HepG2 (cell line): ENCODE data around the gene ENTPD1. TPM values are rescaled to one million over a fixed set of nuclear protein-coding genes. Genes with fewer than 3 reads are reported as not detected.

Experiments used
- ATAC-seq: fragments of 200-7000 bp; cut with Tn5 transposase; 3 replicates; pipeline ENCODE4 v1.9.1; 2020; ENCODE audit warnings: mild to moderate bottlenecking, moderate library complexity
- BruUV-seq: library from RNA; stranded (reverse); fragments of 400-500 nt; replicated peaks from 2 replicates; lab custom pipeline; 2021; lab: Mats Ljungman, UMichigan
- CTCF ChIA-PET: fragments of 300-600 bp; formaldehyde crosslinking; extraction: SDS; loops from one replicate; lab custom pipeline; 2021; ENCODE audit warnings: low total read pairs, inconsistent platforms, low intra/inter-chr PET ratio; lab: Yijun Ruan, JAX
- POLR2A ChIA-PET: fragments of 350-600 bp; sonication (Branson Sonifier 250); formaldehyde crosslinking; loops from one replicate; lab custom pipeline; 2020; ENCODE audit warnings: antibody characterized with exemption, inconsistent platforms; lab: Yijun Ruan, JAX
- DNase-seq: peaks from one replicate; pipeline ENCODE4 v3.0.0-alpha.2; 2015; ENCODE audit warnings: low spot score
- FAIRE-seq: peaks from 3 replicates; lab custom pipeline; 2011; peaks lifted over from hg19 to GRCh38; lab: Jason Lieb, UNC
- H2AFZ ChIP-seq: one replicate; pipeline ENCODE4 v1.6.1; 2011; ENCODE audit warnings: low read length, inconsistent platforms
- H3K27ac ChIP-seq: fragments of 300-600 bp; 3 replicates; pipeline ENCODE4 v1.8.0; 2011; ENCODE audit warnings: mixed run types, mild to moderate bottlenecking, mixed read lengths, low read length, inconsistent platforms; ENCODE audit not compliant: insufficient read depth; ENCODE audit errors: extremely low read length
- H3K27me3 ChIP-seq, 2 experiments: fragments of 200-600 bp in 1 of 2; 2 replicates in 1 of 2; 3 replicates in 1 of 2; pipeline versions ENCODE4 v1.6.0 to v1.8.0; 2011; ENCODE audit warnings: low read length in 2 of 2, mild to moderate bottlenecking in 2 of 2, moderate library complexity in 2 of 2, inconsistent platforms in 1 of 2; ENCODE audit not compliant: insufficient read depth in 2 of 2, control insufficient read depth in 1 of 2
- H3K36me3 ChIP-seq, 2 experiments: fragments of 200-600 bp in 1 of 2; replicated peaks in 1 of 2; 2 replicates in 1 of 2; 3 replicates in 1 of 2; pipeline versions ENCODE4 v1.5.1 to v1.8.0; 2011; ENCODE audit warnings: low read length in 2 of 2, inconsistent platforms in 1 of 2; ENCODE audit not compliant: insufficient read depth in 2 of 2, control insufficient read depth in 1 of 2
- H3K4me1 ChIP-seq: 2 replicates; pipeline ENCODE4 v1.5.1; 2012; ENCODE audit warnings: low read length, inconsistent platforms; ENCODE audit not compliant: insufficient read depth
- H3K4me2 ChIP-seq: 2 replicates; pipeline ENCODE4 v1.6.0; 2011; ENCODE audit warnings: low read depth, low read length, inconsistent platforms
- H3K4me3 ChIP-seq, 3 experiments: fragments of 200-600 bp in 1 of 3; sonication (generic), shearing (Covaris generic) in 1 of 3; replicated peaks in 1 of 3; 2 replicates each; pipeline ENCODE4 v1.5.1; 2011 to 2016; ENCODE audit warnings: low read length in 3 of 3, inconsistent platforms in 2 of 3, low read depth in 2 of 3, mild to moderate bottlenecking in 2 of 3, control low read depth in 1 of 3, mixed read lengths in 1 of 3; ENCODE audit not compliant: insufficient read depth in 1 of 3
- H3K79me2 ChIP-seq: one replicate; pipeline ENCODE4 v1.6.1; 2011; ENCODE audit warnings: low read length, inconsistent platforms; ENCODE audit not compliant: insufficient read depth
- H3K9ac ChIP-seq: 2 replicates; pipeline ENCODE4 v1.6.0; 2011; ENCODE audit warnings: mild to moderate bottlenecking, low read depth, low read length, inconsistent platforms; ENCODE audit not compliant: insufficient read depth
- H3K9me3 ChIP-seq: 2 replicates; pipeline ENCODE4 v1.5.1; 2012; ENCODE audit warnings: mild to moderate bottlenecking, low read length
- H4K20me1 ChIP-seq: 2 replicates; pipeline ENCODE4 v1.6.0; 2011; ENCODE audit warnings: inconsistent platforms, mild to moderate bottlenecking, low read length, moderate library complexity; ENCODE audit not compliant: insufficient read depth
- MAFK ChIP-seq, 2 experiments: IDR thresholded peaks in 1 of 2; conservative IDR thresholded peaks in 1 of 2; 2 replicates each; pipeline ENCODE4 v1.6.1; 2011; ENCODE audit warnings: improper control_type of control experiment in 2 of 2, low read length in 2 of 2
- ZNF512B ChIP-seq: sonication (generic); formaldehyde crosslinking; IDR thresholded peaks from 2 replicates; pipeline ENCODE4 v1.5.1; 2020; ENCODE audit warnings: missing genetic modification reagents, mild to moderate bottlenecking, borderline replicate concordance
- ZNF646 ChIP-seq: sonication (generic); formaldehyde crosslinking; IDR thresholded peaks from 2 replicates; pipeline ENCODE4 v1.9.0; 2021; ENCODE audit warnings: mild to moderate bottlenecking, missing genetic modification reagents
- WGBS: methylation state at CpG from one replicate; pipeline ENCODE4 v1.1.6; 2017; ENCODE audit warnings: low lambda C conversion rate; 5-methylcytosine and 5-hydroxymethylcytosine counted together
- in situ Hi-C: cut with HindIII; loops from 2 replicates; pipeline ENCODE4 v1.10.0; 2017; ENCODE audit warnings: low pct_unique_long_range_greater_than_20kb; ENCODE audit not compliant: extremely low pct_ligation_motif_present
- intact Hi-C: fragments of 100-400 bp; cut with micrococcal nuclease; formaldehyde crosslinking; loops from one replicate; pipeline ENCODE4 v1.10.0; 2022; ENCODE audit not compliant: unreplicated experiment
- polyA plus RNA-seq, 8 experiments: library from polyadenylated mRNA; depleted of rRNA in 3 of 8; stranded (reverse) in 7 of 8; unstranded in 1 of 8; fragments of >200 nt; fragmentation: Illumina TruSeq in 4 of 8; extraction: Trizol in 4 of 8; gene quantifications; 2 replicates each; pipeline versions ENCODE4 v1.2.1 to v1.2.3, GENCODE V29; 2011 to 2016; ENCODE audit warnings: low read depth in 4 of 8, missing spikeins in 1 of 8, mixed read lengths in 1 of 8; ENCODE audit not compliant: insufficient read depth in 1 of 8
- total RNA-seq, 5 experiments: library from RNA; depleted of rRNA; stranded (reverse); fragments of >200 nt; fragmentation: Illumina TruSeq; extraction: Trizol; gene quantifications; 2 replicates each; pipeline ENCODE4 v1.2.3, GENCODE V29; 2016; ENCODE audit warnings: low read depth in 1 of 5

Gene ENTPD1
- total and polyA plus RNA-seq, 2 of the 13 experiments (the other 11 are each of a cell fraction or from before 2014, with no cell fraction given) = 0.07 TPM

- H3K79me2 ChIP-seq = no peaks in the 10 kb centered on the region
- H3K9ac ChIP-seq = no peak overlapping the region
- 2% methylated on average over 3 of the region's 3 CpGs for WGBS
- ChIA-PET POLR2A (no interaction called here), CTCF (no interaction called here)
- no peak overlapping the region for H3K4me2 ChIP-seq
- TF ChIP-seq MAFK (conservative IDR thresholded peaks at IDR 0.05 in 1 of 2, IDR thresholded peaks at IDR 0.05 in 1 of 2; ENCODE audit: low read length in 2 of 2) (peak; percentile 25 to 28; a peak in 2 of 4 replicates), ZNF646 (CRISPR knock-in tag) (no peak), ZNF512B (CRISPR knock-in tag) (no peak)
- H3K27ac ChIP-seq = no peak overlapping the region
- H3K4me1 ChIP-seq = no peaks in the 10 kb centered on the region
- FAIRE-seq (no peak), DNase-seq (no peak), ATAC-seq (no peak)
- H4K20me1 ChIP-seq = no peaks in the 10 kb centered on the region
- H3K36me3 ChIP-seq = no peaks in the 10 kb centered on the region
- H3K27me3 ChIP-seq = peaks cover 0 to 8% of the 10 kb centered on the region in 2 experiments; a peak in 1 of 5 replicates
- in situ Hi-C loops = no loop called here
- peaks cover 7% of the 10 kb centered on the region; the same call in 1 of the 2 replicates for H3K9me3 ChIP-seq
- intact Hi-C loops = no loop called here
- BruUV-seq = no TSS peak
- no peak overlapping the region for H2AFZ ChIP-seq
- no peak overlapping the region for H3K4me3 ChIP-seq
These were observed 26.5 kb upstream of the ENTPD1 start for GRCh38 chr10:95729323-95730055.
